HG03521 (cell line): Measurements from ENCODE around the gene TCTN1.
"Not testable (repeated sequence)": the region's sequence is repeated elsewhere in the genome, so short reads cannot be mapped to it uniquely, and the experiment has no call there.

Source experiments
- ATAC-seq: cut with Tn5 transposase; IDR thresholded peaks from one replicate; pipeline ENCODE4 v1.9.1; 2021; ENCODE audit warnings: mild to moderate bottlenecking, moderate library complexity; ENCODE audit not compliant: unreplicated experiment

Gene TCTN1

DNA sequence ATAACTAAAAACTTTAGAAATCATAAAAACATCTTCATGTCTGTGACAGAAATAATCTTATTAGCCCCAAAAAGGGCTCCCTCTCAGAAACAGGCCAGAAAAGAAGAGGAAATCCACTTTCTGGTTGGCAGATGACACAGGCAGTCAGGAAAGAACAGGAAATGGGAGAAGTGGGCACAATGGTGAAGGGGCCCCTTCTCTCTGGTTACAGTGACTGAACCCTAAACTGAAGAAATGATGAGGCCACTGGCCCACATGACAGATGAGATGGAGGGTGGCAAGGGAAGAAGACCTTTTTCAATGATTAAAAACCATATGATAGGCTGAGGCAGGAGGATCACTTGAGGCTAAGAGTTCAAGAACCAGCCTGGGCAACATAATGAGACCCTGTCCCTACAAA lies 21.1 kb downstream of the TCTN1 start:
- ATAC-seq, result no peak

DNA sequence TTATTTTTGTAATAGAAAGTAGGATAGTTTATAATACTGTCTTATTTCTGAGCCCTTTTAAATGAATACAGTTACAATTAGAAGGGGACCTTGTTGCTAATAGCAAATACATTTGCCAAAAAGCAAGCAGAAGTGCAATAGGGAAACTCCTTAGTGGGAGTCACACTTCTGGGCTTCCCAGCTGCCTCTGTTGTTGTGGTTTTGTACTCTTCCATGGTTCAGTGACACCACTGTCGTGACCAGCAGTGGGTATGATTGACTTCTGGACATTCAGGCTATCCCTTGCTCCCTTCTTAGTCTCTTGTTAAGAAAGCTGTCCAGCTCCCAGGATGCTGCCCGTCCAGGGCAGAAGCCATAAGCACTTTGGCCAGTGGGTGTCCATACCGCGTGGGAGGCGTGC lies 22.6 kb downstream of the TCTN1 start:
- ATAC-seq, result no peak

DNA sequence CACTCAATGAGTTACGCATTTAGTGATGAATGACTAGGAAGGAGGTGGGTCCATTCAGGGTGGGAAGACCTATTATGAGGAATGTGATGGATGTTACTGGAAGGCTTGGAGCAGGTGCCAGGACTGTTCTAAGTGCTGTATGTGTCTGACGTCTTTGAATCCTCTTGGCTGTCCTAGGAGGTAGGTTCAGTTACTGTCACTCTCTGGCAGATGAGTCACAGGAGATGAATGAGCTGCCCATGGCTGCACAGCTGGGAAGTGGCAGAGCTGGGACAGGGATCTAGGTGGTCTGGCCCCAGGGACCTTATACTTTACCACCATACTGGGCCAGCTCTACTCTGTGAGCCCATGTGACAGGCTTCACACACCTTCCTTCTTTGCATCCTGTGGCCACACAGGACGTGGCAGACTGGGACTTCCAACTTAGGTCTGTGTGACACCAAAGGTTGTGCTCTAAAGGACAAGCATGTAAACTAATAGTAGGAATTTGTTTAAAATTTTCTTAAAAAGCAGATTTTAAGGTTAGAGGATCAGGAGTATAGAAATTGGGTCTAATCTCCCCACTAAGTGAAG lies 24.0 kb downstream of the TCTN1 start:
- ATAC-seq, result no peak

DNA sequence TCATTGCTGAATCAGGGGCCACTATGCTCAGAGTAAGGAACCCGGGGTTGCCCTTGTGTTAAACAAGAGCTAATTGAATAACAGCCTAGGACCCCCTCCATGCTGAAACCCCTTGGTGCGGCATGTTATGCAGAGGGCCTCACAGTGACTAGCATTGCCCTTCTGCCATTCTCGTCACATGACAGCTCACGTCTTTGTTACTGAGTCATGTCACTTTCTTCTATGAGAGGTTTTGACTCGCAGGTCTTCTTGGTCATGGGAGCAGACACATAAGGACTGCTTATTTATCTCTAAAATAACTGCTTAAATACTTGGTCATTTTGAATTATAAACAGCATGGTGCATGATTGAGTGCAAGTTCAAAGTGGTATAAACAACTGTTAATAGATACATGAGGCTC lies 24.9 kb downstream of the TCTN1 start:
- ATAC-seq, result no peak

DNA sequence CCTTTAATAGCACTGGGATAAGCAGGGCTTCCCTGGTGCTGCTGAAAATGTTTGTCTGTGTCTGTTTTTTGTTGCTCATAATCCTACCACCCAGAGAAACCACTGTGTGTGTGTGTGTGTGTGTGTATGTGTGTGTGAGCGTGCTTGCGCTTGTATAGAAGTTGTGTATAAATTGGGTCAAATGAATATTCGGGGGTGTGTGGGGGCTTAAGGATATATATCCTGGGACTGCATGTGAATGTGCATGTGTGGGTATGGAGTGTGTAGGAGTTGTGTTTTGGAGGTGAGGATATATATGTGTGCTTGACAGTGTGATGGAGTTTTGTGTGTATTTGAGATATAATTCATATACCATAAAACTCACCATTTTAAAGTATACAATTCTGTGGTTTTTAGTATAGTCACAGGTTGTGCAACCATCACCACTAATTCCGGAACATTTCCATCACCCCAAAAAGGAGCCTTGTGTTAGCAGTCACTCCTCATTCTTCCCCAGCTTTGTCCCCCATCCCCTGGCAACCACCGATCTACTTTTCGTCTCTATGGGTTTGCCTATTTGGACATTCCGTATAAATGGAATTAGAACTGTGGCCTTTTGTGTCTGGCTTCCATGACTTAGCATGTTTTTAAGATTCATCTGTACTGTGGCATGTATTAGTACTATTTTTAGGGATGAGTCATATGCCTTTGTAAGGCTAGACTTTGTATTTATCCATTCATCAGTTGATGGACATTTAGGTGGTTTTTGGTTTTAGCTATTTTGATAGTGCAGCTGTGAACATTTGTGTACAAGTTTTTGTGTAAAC lies 25.6 kb downstream of the TCTN1 start:
- no peak for ATAC-seq

DNA sequence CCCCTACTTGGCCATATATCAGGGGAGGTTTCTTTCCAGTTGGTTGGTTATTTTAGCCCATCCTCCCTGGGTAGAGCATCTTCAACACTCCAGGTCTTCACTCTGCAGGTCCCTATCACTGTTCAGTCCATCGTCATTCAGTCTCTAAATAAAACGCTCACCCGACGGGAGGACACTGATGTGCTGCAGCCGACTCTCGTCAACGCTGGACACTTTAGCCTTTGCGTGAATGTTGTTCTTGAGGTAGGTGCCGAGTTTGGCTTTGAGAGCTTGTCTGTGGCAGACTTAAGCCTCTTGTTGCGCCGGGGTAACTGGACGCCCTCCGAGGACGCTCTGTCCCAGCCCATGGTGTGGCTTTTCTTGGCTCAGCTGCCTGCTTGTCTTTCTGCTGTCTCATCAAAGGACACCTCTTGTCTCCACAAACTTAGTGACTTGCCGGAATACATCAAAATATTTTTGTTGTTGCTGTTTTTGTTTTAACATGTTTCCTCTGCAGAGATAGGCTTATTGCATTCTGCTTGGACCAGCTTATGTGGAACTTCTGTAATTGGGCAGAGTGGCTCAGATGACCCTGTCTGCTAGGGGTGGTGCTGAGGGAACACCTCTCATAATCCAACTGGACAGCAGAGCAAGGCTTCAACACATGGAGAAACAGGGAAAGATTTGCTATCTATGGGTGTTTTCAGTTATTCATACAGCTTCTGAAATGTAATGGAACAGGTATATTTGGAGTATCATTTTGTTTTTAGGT lies 26.5 kb downstream of the TCTN1 start:
- no peak for ATAC-seq

DNA sequence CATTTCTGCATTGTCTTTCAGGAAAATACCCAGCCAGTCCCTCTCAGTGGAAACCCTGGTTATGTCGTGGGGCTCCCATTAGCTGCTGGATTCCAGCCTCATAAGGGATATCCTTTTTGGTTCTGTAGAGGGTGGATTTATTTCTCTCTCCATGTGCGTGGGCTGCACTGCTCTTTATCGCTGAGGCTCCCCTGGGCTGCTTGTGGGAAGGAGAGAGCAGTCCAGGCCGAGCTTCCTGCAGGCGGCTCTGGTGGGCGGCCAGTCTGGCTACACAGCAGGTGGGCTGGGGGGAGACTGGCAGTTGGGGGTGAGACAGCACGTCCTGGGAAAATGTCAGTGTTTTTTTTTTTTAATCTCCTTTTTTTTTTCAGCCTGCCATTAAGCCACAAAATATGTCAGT lies 27.6 kb downstream of the TCTN1 start:
- no peak for ATAC-seq

DNA sequence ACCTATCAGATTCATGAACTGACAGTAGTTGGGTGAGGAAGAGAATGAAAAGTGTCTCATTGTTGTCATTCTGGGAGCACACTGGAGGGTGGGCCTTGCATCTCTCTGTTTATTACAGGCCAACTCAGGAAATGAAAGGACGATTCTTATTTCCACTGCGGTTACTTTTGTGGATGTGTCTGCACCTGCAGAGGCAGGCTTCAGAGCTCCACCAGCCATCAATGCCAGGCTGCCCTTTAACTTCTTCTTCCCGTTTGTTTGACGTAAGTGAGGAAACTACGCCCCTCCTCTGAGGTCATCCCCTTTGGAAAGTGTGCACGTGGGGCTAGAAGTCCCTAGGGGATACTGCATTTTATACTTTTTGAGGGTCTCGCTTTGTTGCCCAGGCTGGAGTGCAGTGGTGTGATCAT lies 33.7 kb downstream of the TCTN1 start:
- ATAC-seq, result no peak

DNA sequence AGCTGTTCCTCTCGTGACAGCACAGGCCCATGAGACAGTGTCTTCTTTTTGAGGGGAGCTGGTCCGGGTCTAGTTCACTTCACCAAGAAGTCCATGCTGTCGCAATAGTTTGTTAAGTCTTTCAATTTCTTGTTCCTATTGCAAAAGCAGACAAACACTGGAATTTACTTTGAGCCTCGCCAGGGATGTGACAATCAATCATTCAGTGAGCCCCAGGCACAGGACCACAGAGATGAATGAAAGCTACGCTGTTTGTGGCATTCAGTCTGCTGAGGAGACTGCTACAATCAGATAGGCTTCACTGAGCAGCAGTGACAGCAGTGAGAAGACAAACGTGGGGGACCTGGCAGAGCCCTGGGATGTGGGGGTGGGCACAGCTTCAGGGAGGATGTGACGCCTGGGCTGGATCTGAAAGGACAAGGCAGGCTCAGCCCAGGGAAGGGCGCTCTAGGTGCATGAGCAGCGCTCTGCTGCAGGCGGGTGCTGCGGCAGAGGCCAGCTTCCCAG lies 35.5 kb downstream of the TCTN1 start:
- ATAC-seq, result no peak

DNA sequence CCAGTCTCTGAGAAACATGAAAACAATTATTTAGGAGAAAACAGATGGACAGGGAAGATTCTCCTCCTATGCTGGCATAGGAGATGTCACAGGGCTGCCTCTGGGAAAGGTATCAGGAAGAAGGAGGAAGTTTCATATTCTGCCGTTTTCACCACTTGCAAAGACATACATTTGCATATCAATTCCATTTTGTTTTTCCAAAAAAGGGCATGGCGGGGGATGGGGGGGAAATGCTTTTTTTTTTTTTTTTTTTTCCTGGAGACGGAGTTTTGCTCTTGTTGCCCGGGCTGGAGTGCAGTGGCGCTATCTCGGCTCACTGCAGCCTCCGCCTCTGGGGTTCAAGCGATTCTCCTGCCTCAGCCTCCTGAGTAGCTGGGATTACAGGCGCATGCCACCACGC lies 40.3 kb downstream of the TCTN1 start:
- ATAC-seq, result not testable (repeated sequence)

DNA sequence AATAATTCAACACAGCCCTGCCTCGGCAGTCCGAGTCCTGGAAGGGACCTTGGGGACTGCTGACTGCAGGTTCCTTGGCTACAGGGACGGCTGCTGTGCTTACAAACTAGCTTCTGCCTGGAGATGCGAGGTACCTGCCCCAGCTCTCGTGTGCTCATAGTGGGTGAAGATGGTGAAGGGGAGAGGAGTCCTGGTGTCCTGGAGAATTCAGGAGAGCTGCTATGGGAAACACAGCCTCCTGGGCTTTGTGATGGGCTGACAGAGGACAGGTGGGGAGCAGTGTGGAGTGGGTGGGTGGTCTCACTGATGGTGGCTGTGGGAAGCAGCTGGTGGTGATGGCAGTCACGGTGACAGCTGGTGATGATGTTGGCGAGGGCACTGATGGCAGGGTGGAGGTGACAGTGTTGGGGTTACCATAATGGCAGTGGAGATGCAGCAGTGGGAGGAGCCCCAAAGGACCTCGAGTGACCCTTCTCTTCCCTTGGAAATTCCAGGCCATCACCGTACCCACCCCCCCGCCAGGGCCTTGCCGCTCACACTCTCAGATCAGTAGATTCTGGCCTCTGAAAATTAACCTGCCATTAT lies 42.2 kb downstream of the TCTN1 start:
- no peak for ATAC-seq

DNA sequence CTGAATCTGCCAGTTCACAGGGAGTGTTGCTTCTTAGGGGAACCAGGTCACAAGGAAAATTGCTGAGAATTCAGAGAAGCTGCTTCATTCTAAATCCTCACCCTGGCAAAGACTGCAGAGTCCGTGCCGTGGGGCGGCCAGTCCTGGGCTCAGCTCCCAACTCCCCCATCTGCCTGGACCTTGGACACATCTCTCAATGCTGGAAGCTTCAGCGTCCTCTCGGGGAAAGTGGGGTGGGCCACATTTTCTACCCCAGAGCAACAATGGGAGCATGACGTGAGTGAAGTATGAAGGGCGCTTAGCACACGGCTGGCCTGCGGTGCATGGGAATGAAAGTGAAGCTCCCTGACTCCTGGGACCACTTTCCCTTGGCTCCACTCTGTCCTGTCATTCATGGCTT lies 43.8 kb downstream of the TCTN1 start:
- no peak for ATAC-seq

DNA sequence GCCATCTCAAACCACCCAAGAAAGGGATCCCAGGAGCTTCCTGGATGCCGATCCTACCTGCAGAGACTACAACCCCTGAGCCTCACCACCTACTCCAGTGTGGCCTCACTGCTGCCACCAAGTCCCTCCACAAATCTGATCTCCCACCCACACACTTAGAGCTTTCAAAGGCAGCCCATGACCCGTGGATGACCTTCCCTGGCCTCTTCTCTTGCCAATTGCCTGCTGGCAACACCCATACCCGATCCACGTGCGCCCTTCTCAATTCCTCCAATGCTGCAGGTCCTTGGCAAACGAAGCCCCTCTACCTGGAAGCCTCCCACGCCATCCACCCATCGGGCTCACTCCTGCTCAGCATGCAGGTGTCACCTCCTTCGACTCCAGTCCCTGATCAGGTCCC lies 44.3 kb downstream of the TCTN1 start:
- ATAC-seq, result no peak

DNA sequence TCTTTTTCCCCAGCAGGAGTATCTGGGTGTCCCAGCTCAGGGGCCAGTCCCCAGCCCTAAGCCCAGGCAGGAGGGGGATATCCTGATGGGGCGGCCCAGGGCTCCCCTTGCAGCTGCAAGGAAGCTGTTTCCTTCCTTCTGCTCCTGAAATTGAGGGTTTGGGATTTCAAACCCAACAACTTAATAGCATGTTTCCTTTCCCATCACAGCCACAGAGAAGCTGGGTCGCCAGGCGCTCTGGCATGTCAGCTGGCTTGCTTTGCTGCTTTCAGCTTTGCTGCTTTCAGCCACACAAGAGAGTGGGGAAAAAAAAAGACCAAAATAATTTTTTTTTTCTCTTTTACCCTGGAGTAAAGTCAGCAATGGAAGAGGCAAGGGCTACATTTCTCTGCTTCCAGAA lies 44.9 kb downstream of the TCTN1 start:
- no peak for ATAC-seq

DNA sequence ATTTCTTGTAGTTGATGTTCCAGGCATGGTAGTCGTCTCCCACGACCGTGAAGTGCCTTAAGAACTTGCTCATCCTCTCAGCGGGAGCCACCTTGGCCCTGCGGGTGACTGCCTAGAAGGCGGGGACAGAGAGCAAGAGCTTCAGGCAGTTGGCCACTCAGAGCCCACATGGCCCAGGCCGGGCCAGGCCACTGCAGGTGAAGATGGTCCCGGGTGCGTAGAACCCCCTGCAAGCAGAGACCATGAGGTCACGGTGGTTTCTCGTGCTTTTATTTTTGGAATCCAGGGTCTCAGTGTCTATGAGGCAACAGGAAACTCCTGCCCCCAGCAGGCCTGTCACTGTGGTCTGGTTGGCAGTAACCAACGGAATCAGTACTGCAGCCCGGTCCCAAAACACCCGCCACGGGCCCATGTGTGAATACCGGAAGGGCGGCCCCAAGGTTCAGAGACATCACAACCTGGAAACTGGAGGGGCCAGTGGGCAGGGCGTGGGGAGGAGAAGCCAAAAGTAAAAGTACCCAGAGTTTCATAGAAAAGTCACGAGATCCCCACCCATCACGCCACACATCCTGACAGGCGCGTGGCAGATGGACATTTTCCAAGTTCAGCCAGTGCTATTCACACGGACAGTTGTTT lies 47.5 kb downstream of the TCTN1 start:
- ATAC-seq, result peak; percentile 84

DNA sequence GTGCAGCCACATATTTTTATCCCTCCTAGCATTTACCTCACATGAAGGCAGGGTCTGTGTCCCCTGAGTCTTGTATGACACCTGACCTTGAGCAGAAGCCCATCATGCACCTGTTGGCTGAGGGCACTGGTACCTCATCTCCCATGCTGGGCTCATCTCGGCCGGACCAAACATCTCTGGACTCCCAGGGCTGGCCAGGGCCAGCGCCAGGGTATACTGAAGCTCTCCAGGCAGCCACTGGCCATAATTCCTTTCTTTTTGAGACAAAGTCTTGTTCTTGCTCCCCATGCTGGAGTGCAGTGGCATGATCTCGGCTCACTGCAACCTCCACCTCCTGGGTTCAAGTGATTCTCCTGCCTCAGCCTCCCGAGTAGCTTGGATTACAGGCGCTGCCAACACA lies 53.0 kb downstream of the TCTN1 start:
- no peak for ATAC-seq

DNA sequence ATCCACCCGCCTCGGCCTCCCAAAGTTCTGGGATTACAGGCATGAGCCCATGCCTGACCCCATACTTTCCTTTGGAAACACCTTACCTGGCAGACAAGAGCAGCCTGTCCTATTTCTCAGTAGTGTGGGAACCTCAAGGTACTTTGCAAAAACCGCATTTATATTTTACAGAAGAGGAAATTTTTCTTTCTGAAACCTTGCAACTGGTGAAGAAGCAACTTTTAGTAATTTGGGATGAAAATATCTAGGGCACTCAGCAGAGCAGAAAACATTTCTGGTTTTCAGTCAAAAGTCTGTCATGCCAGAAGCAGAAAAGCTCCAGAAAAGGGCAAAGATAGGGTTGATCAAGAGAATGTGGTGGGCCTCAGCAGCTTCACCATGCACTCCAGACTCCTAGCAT lies 53.7 kb downstream of the TCTN1 start:
- ATAC-seq, result no peak

DNA sequence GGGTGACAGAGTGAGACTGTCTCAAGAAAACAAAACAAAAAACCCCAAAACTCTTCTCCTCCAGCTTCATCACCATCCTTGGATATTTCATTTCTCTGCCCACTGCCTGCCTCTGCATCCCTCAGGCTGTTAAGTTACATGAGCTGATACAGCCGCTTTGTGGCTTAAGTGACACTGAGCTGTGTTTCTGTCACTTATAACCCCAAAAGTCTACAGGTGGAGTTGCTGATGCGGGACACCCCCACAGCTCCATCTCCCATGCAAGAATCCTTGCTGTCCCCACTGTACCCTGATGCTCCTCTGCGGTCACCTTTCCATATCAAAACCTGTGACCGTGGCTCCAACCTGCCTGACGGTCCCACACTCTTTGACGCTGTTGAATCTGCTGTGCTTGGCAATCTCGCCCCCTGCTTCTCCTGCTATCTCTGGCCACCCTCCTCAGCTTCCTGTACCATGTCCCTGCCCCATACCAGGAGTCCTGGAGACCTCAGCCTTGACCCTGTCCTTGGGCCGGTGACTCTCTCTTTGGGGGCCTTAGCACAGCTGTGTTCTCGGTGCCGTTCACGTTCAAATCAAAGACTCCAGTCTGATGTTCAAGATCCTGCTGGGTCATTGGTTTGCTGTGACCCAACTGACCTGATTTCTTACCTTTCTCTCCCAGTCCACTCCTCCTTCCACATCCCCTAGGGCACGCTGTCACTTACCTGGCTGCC lies 54.7 kb downstream of the TCTN1 start:
- ATAC-seq, result no peak

DNA sequence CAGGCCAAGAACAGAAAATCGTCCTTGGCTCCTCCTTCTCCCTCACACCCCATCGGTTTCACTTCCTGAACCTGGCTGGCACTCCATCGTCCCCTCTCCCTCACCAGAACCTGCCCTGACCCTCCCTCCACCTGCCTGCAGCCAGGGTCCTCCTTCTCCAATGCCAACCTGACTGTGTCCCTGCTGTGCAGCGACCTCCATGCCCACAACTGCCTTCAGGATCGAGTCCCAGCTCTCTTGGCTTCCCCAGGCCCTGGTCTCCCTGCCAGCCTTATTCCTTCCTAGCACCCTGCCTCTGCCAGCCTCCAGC lies 55.2 kb downstream of the TCTN1 start:
- ATAC-seq, result no peak

DNA sequence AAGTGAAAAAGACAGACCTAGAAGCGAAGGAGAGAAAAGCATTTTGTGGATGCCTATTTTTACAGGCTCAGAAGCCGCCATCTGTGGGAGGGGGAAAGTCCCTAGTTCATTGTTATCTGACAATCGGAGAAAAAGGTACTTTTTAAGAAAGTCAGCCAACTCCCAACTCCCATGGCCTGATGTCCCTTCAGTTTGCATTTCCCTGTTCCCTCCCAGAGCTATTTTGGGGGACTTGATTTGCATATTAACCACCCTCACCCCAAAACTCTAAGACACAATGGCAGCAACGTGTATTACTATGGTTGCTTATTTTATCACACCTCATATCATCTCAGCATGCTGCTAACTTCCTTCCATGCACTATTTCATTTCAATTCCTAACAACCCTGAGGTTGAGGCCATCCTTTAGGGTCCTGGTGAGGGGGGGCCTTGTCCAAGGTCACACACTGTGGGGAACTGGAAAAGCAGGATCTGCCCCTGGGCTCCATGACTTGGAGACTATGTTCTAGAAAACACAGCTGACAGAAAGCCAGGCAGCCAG lies 56.3 kb downstream of the TCTN1 start:
- ATAC-seq, result peak; percentile 55
